Hepatocyte (in vitro differentiated cells): ENCODE measurements around the gene RNF152. TPM values are rescaled to one million over a fixed set of nuclear protein-coding genes. Genes with fewer than 3 reads are reported as not detected.
"Not testable (repeated sequence)": the region's sequence is repeated elsewhere in the genome, so short reads cannot be mapped to it uniquely, and the experiment has no call there.

Source experiments
- DNase-seq: peaks from one replicate; pipeline ENCODE4 v3.0.0-alpha.2; 2016; ENCODE audit warnings: low spot score
- H2AFZ ChIP-seq: fragments of 200-600 bp; sonication (generic); 2 replicates; pipeline ENCODE4 v1.6.0; 2016; ENCODE audit warnings: antibody characterized with exemption, mild to moderate bottlenecking
- H3K27ac ChIP-seq: fragments of 200-600 bp; sonication (generic); 2 replicates; pipeline ENCODE4 v1.5.1; 2016; ENCODE audit warnings: mild to moderate bottlenecking
- H3K27me3 ChIP-seq: fragments of 200-600 bp; sonication (generic); 2 replicates; pipeline ENCODE4 v1.6.1; 2016
- H3K36me3 ChIP-seq: fragments of 200-600 bp; sonication (generic); replicated peaks from 2 replicates; pipeline ENCODE4 v1.5.1; 2016; ENCODE audit warnings: low read depth; ENCODE audit not compliant: insufficient read depth
- H3K4me1 ChIP-seq: fragments of 200-600 bp; sonication (generic); 2 replicates; pipeline ENCODE4 v1.5.1; 2016; ENCODE audit warnings: mild to moderate bottlenecking, moderate library complexity; ENCODE audit not compliant: insufficient read depth
- H3K4me2 ChIP-seq: fragments of 200-600 bp; sonication (generic); 2 replicates; pipeline ENCODE4 v1.6.0; 2016
- H3K4me3 ChIP-seq: fragments of 200-600 bp; sonication (generic); 2 replicates; pipeline ENCODE4 v1.5.1; 2016; ENCODE audit warnings: mild to moderate bottlenecking
- H3K79me2 ChIP-seq: fragments of 200-600 bp; sonication (generic); 2 replicates; pipeline ENCODE4 v1.6.0; 2017; ENCODE audit warnings: mild to moderate bottlenecking
- H3K9me2 ChIP-seq: fragments of 200-600 bp; sonication (generic); replicated peaks from 2 replicates; pipeline ENCODE4 v1.6.0; 2017; ENCODE audit warnings: mild to moderate bottlenecking; ENCODE audit not compliant: insufficient read depth
- H3K9me3 ChIP-seq: fragments of 200-600 bp; sonication (generic); 2 replicates; pipeline ENCODE4 v1.5.1; 2016; ENCODE audit warnings: low read depth, mild to moderate bottlenecking
- H4K20me1 ChIP-seq: fragments of 200-600 bp; sonication (generic); 2 replicates; pipeline ENCODE4 v1.6.0; 2016; ENCODE audit warnings: mild to moderate bottlenecking; ENCODE audit not compliant: insufficient read depth, poor library complexity, severe bottlenecking
- CTCF ChIP-seq: fragments of 200-600 bp; sonication (generic); IDR thresholded peaks from 2 replicates; pipeline ENCODE4 v1.5.1; 2016; ENCODE audit warnings: antibody characterized with exemption, mild to moderate bottlenecking; ENCODE audit not compliant: poor library complexity
- EZH2 ChIP-seq: fragments of 200-600 bp; sonication (generic); IDR thresholded peaks from 2 replicates; pipeline ENCODE4 v1.6.1; 2016; ENCODE audit warnings: antibody characterized with exemption, mild to moderate bottlenecking, borderline replicate concordance
- EZH2phosphoT487 ChIP-seq: fragments of 200-600 bp; sonication (generic); IDR thresholded peaks from one replicate; pipeline ENCODE4 v1.6.1; 2018; ENCODE audit warnings: antibody characterized with exemption, mild to moderate bottlenecking, low read depth, moderate library complexity; ENCODE audit not compliant: unreplicated experiment, severe bottlenecking
- WGBS: methylation state at CpG from one replicate; pipeline ENCODE4 v1.1.6; 2016; ENCODE audit warnings: low lambda C conversion rate; ENCODE audit errors: missing lambda C conversion rate; 5-methylcytosine and 5-hydroxymethylcytosine counted together
- polyA plus RNA-seq: library from polyadenylated mRNA; unstranded; fragments of >200 nt; fragmentation: Nextera tagmentation; extraction: Ambion mirVana; gene quantifications from 2 replicates; pipeline ENCODE4 v1.2.1, GENCODE V29; 2016
- total RNA-seq: library from RNA; depleted of rRNA; stranded (reverse); fragments of >200 nt; gene quantifications from 2 replicates; pipeline ENCODE4 v1.2.3, GENCODE V29; 2014

Gene RNF152
- total and polyA plus RNA-seq, 2 experiments from 2014 or later: 4.2 to 18.3 TPM

GRCh38 chr18:61785588-61785987 is 107.2 kb downstream of the RNF152 start:
- no peaks in the 10 kb centered on the region for H3K79me2 ChIP-seq
- H4K20me1 ChIP-seq: no peaks in the 10 kb centered on the region
- no peaks in the 10 kb centered on the region for H3K36me3 ChIP-seq
- H3K4me2 ChIP-seq: no peak overlapping the region
- no peaks in the 10 kb centered on the region for H3K9me3 ChIP-seq
- no peaks in the 10 kb centered on the region for H3K27me3 ChIP-seq
- no peaks in the 10 kb centered on the region for H3K9me2 ChIP-seq
- no peak for TF ChIP-seq EZH2phosphoT487
- TF ChIP-seq CTCF: no peak
- TF ChIP-seq EZH2: no peak
- H3K27ac ChIP-seq: no peak overlapping the region
- H2AFZ ChIP-seq: no peak overlapping the region
- no peak for DNase-seq
- no peak overlapping the region for H3K4me3 ChIP-seq
- WGBS: 33% methylated on average over 3 of the region's 3 CpGs
- no peaks in the 10 kb centered on the region for H3K4me1 ChIP-seq

- Histone ChIP-seq H3K4me1 (no peaks in the 10 kb centered on the region), H3K9me2 (no peaks in the 10 kb centered on the region), H3K9me3 (no peaks in the 10 kb centered on the region), H3K27ac (no peak overlapping the region), H3K27me3 (no peaks in the 10 kb centered on the region), H2AFZ (no peak overlapping the region), H3K4me3 (no peak overlapping the region), H3K4me2 (no peak overlapping the region), H3K79me2 (no peaks in the 10 kb centered on the region), H4K20me1 (no peaks in the 10 kb centered on the region), H3K36me3 (no peaks in the 10 kb centered on the region)
- 10% methylated on average over 2 of the region's 2 CpGs for WGBS
- DNase-seq: no peak
- TF ChIP-seq EZH2 (no peak), EZH2phosphoT487 (no peak)
Measured at GRCh38 chr18:61784834-61785233, 108.0 kb downstream of the RNF152 start.

- Histone ChIP-seq H3K9me3 (no peaks in the 10 kb centered on the region), H3K36me3 (no peaks in the 10 kb centered on the region), H3K9me2 (no peaks in the 10 kb centered on the region), H3K27me3 (no peaks in the 10 kb centered on the region), H3K27ac (no peak overlapping the region), H3K4me1 (no peaks in the 10 kb centered on the region), H4K20me1 (no peaks in the 10 kb centered on the region), H3K4me2 (no peak overlapping the region), H3K4me3 (no peak overlapping the region), H2AFZ (no peak overlapping the region), H3K79me2 (no peaks in the 10 kb centered on the region)
- DNase-seq: no peak
- TF ChIP-seq CTCF (no peak), EZH2phosphoT487 (no peak), EZH2 (no peak)
- WGBS: 28% methylated on average over 3 of the region's 3 CpGs
Measured at GRCh38 chr18:61782545-61782944, 110.3 kb downstream of the RNF152 start.

- DNase-seq, H3K4me1 ChIP-seq, H3K9me3 ChIP-seq, H2AFZ ChIP-seq, H4K20me1 ChIP-seq, H3K27me3 ChIP-seq, H3K9me2 ChIP-seq, H3K4me3 ChIP-seq, H3K79me2 ChIP-seq, H3K4me2 ChIP-seq, H3K27ac ChIP-seq, H3K36me3 ChIP-seq: not testable (repeated sequence)
Measured at GRCh38 chr18:61776201-61776600, 116.6 kb downstream of the RNF152 start.

- Histone ChIP-seq H3K9me2 (no peaks in the 10 kb centered on the region), H3K4me3 (no peak overlapping the region), H4K20me1 (no peaks in the 10 kb centered on the region), H3K4me1 (no peaks in the 10 kb centered on the region), H3K9me3 (no peaks in the 10 kb centered on the region), H3K27ac (no peak overlapping the region), H3K27me3 (no peaks in the 10 kb centered on the region), H3K4me2 (no peak overlapping the region), H2AFZ (no peak overlapping the region), H3K36me3 (no peaks in the 10 kb centered on the region), H3K79me2 (no peaks in the 10 kb centered on the region)
- no peak for DNase-seq
- TF ChIP-seq EZH2 (no peak), CTCF (no peak), EZH2phosphoT487 (no peak)
Measured at GRCh38 chr18:61774846-61775245, 118.0 kb downstream of the RNF152 start.
